ENCODE results near the gene SSUH2.

SSUH2 gene

GRCh38 chr3:8575364-8576104 lies 69.1 kb downstream of the SSUH2 start:
- Histone ChIP-seq H3K4me3 (no peak overlapping the region), H3K36me3 (peaks cover 12 to 39% (median 20%) of the 10 kb centered on the region in 3 donors), H3K9me3 (no peaks in the 10 kb centered on the region), H3K27ac (peak overlapping the region; percentile 58 to 69), H3K27me3 (no peaks in the 10 kb centered on the region), H3K4me1 (peaks cover 5 to 63% (median 27%) of the 10 kb centered on the region in 4 donors)
- intact Hi-C loops (cut with DNase I; ENCODE audit: low total_unique reads) = no loop called here
- DNase-seq = no peak
- TF ChIP-seq CTCF (IDR thresholded peaks at IDR 0.05) = no peak

- DNase-seq = no peak
- Histone ChIP-seq H3K4me3 (no peak overlapping the region), H3K27ac (peak overlapping the region; percentile 58 to 69), H3K27me3 (no peaks in the 10 kb centered on the region), H3K36me3 (peaks cover 19 to 46% (median 27%) of the 10 kb centered on the region in 3 donors), H3K4me1 (peaks cover 5 to 64% (median 27%) of the 10 kb centered on the region in 4 donors), H3K9me3 (no peaks in the 10 kb centered on the region)
- intact Hi-C loops (cut with DNase I; ENCODE audit: low total_unique reads) = no loop called here
- no peak for TF ChIP-seq CTCF (IDR thresholded peaks at IDR 0.05)
Observed at GRCh38 chr3:8574670-8575322, 69.8 kb downstream of the SSUH2 start.

GRCh38 chr3:8574040-8574669 lies 70.4 kb downstream of the SSUH2 start:
- H3K27ac ChIP-seq = peak overlapping the region; percentile 58 to 69

GRCh38 chr3:8573342-8573926 lies 71.2 kb downstream of the SSUH2 start:
- no peak for TF ChIP-seq CTCF (IDR thresholded peaks at IDR 0.05)
- H3K27ac ChIP-seq = peak overlapping the region; percentile 58 to 69
- DNase-seq = no peak
- peaks cover 33 to 59% (median 40%) of the 10 kb centered on the region in 3 donors for H3K36me3 ChIP-seq
- intact Hi-C loops (cut with DNase I; ENCODE audit: low total_unique reads) = no loop called here
- H3K9me3 ChIP-seq = no peaks in the 10 kb centered on the region
- no peak overlapping the region for H3K4me3 ChIP-seq
- no peaks in the 10 kb centered on the region for H3K27me3 ChIP-seq
- peaks cover 5 to 74% (median 27%) of the 10 kb centered on the region in 4 donors for H3K4me1 ChIP-seq

More at GRCh38 chr3:8574040-8574669, 70.4 kb downstream of the SSUH2 start:
- intact Hi-C loops (cut with DNase I; ENCODE audit: low total_unique reads) = no loop called here
- TF ChIP-seq CTCF (IDR thresholded peaks at IDR 0.05) = no peak
- no peaks in the 10 kb centered on the region for H3K9me3 ChIP-seq
- DNase-seq = no peak
- H3K36me3 ChIP-seq = peaks cover 26 to 52% (median 34%) of the 10 kb centered on the region in 3 donors
- H3K27me3 ChIP-seq = no peaks in the 10 kb centered on the region
- H3K4me3 ChIP-seq = no peak overlapping the region
- H3K4me1 ChIP-seq = peaks cover 5 to 66% (median 27%) of the 10 kb centered on the region in 4 donors

- Histone ChIP-seq H3K4me1 (peaks cover 5 to 81% (median 30%) of the 10 kb centered on the region in 4 donors), H3K27me3 (no peaks in the 10 kb centered on the region), H3K36me3 (peaks cover 55 to 79% (median 59%) of the 10 kb centered on the region in 3 donors), H3K27ac (peak overlapping the region; percentile 4 to 36), H3K4me3 (no peak overlapping the region), H3K9me3 (no peaks in the 10 kb centered on the region)
- intact Hi-C loops (cut with DNase I; ENCODE audit: low total_unique reads) = no loop called here
- no peak for DNase-seq
- no peak for TF ChIP-seq CTCF (IDR thresholded peaks at IDR 0.05)
Observed at GRCh38 chr3:8571256-8571655, 73.3 kb downstream of the SSUH2 start.
